ENCODE results near the gene TMCC3.

DNA sequence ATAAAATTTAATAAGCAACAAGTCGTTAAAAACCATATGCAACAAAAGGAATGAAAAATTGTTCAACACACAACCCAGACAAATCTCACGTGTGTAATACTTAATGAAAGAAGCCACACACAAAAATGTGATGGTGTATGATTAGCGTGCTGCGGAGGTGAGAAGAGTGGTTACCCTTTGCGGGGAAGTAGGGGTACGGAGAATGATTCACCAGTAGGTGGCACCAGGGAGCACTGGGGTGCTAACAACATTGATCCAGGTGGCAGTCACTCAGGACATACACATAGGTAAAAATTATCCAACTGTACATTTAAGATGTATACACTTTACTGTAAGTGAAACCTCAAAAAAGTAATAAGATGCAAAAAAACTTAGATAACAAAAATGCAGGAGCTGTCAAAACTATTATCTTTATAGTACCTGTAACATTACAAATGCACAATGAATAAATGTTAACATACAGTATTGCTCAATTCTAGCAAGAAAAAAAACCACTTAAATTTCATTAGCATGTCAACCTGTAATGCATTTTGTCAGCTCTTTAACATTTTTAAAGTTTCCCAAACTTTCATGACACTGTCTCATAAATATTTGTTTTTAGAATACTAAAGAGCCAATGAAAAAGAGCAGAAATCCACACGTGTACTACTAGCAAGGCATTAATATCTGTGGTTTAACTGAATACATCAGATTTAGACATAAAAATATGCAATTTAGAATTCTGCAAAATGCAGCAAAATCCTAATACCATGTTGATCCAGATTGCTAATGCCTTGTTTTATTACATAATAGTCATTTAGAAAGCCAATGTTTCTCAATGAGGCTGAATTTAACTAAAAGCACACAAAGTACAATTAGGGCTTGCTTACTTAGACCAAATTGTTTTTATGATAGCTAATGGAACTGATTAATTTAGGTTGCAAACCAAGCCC, 46.7 kb downstream of the TMCC3 start:
- TF ChIP-seq, protein P1, sequence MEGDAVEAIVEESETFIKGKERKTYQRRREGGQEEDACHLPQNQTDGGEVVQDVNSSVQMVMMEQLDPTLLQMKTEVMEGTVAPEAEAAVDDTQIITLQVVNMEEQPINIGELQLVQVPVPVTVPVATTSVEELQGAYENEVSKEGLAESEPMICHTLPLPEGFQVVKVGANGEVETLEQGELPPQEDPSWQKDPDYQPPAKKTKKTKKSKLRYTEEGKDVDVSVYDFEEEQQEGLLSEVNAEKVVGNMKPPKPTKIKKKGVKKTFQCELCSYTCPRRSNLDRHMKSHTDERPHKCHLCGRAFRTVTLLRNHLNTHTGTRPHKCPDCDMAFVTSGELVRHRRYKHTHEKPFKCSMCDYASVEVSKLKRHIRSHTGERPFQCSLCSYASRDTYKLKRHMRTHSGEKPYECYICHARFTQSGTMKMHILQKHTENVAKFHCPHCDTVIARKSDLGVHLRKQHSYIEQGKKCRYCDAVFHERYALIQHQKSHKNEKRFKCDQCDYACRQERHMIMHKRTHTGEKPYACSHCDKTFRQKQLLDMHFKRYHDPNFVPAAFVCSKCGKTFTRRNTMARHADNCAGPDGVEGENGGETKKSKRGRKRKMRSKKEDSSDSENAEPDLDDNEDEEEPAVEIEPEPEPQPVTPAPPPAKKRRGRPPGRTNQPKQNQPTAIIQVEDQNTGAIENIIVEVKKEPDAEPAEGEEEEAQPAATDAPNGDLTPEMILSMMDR (IDR thresholded peaks at IDR 0.05): peak in 5 of 7 experiments; percentile 30 to 68 (median 56)
- no peak for TF ChIP-seq POLR2A (IDR thresholded peaks at IDR 0.05)

Measured in stomach (tissue), 4 donors.